ENCODE measurements around the gene CHKA. TPM values are rescaled to one million over a fixed set of nuclear protein-coding genes. Genes with fewer than 3 reads are reported as not detected.

CHKA gene
- total RNA-seq: 10 to 100 TPM; 13.3 to 41.6 (median 31.8) TPM

DNA sequence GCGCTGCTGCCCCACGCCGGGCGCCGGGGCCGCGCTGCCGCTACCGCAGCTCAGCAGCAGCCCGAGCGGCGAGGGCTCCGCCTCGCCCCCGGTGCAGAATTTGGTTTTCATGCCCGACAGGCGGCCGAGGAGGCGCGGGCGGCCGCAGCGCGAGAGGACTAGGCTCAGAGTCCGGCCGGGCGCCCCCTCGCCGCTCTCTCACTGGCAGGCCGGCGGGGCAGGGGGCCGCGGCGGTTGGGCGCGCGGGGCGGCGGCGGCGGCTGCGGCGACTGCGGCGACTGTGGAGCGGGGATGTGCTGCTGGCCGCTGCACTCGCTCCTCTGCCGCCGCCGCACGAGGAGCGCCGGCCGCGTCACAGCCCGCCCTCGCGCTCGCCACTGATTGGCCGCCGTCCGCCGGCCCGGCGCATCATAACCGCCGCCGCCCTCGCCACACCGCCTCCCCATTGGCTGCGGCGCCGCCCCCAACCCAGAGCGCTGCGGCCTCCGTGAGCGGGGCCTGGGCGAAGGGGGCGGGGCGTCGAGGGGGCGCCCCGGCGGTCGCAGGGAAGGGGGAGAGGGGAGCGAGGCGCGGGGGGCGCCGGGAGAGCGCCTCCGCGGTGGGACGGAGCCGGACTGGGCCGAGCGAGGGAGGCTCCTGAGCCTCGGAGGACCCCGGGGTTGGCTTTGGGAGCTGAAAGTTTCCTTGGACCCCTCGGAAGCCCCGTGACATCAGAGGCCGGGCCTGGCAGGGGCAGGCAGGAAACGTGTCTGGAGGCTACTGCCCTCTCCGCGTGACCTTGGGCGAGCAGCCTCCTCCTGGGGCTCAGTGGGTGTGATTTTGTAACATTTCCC, at the start of gene CHKA:
TSS of gene CHKA (minus strand) at position 322 of the 833 bp plus-strand sequence. CDS start at position 111, 211 bp downstream.
- Histone ChIP-seq H3K27ac (peak within 1 kb of the TSS; percentile 85 to 97), H3K4me3 (peak within 1 kb of the TSS; percentile 61 to 92 (median 75)), H3K4me1 (replicated peaks in 1 of 2) (peaks cover 8 to 21% of the 10 kb centered on the region in 2 donors)
- in situ Hi-C loops (cut with MboI; ENCODE audit: low pct_unique_long_range_greater_than_20kb in 2 of 9, low sequenced_read_pairs in 9 of 9, unreplicated experiment in 9 of 9): no loop called here
- ATAC-seq (replicated peaks in 6 of 8): peak; percentile 90 to 94 (median 93)
- WGBS, 10 experiments: no CpG with 5 or more reads among the region's 107 CpGs

DNA sequence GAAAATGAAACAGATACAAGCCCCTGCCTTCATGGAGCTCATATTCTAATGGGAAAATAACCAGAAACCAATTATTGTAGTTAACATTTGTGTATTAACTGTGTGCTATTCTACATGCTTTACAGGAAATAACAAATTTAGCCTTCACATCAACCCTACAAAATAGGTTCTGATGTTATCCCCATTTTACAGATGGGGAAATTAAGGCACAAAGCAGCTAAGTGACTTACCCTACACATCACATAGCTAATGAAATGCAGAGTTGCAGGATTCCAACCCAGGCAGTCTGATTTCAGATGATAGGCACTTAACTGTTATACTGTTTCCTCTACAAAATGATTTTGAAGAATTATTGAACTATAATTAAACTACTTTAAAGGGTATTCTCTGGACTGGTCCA, 48.3 kb upstream of the CHKA start:
- in situ Hi-C loops (cut with MboI; ENCODE audit: low pct_unique_long_range_greater_than_20kb in 2 of 9, low sequenced_read_pairs in 9 of 9, unreplicated experiment in 9 of 9): no loop called here
- Histone ChIP-seq H3K4me1 (replicated peaks in 1 of 2) (no peaks in the 10 kb centered on the region), H3K4me3 (no peak overlapping the region), H3K27ac (no peak overlapping the region)
- ATAC-seq (replicated peaks in 6 of 8): no peak

DNA sequence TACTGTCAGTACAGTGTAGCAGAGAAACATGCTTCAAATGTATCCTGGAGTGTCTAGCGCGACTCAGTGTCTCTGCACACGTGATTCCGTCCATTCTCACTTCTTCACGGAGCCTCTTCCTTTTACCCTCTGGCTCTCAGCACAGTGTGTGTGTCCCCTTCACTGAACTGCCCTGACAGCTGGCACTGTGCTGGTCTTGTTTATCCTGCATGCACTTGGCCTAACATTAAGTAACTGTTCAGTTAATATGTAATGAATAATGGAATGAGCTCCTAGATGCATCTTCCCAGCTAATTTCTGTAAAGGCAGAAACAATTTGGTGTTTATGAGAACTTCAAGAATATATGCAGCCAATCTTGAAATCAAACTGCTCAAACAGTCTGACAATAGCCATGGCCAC, 47.5 kb upstream of the CHKA start:
- in situ Hi-C loops (cut with MboI; ENCODE audit: low pct_unique_long_range_greater_than_20kb in 2 of 9, low sequenced_read_pairs in 9 of 9, unreplicated experiment in 9 of 9): no loop called here
- Histone ChIP-seq H3K27ac (no peak overlapping the region), H3K4me1 (replicated peaks in 1 of 2) (no peaks in the 10 kb centered on the region), H3K4me3 (no peak overlapping the region)
- 80 to 100% (median 94%) methylated on average over 1 to 5 of the region's 5 CpGs; no CpG with 5 or more reads in 4 of the 10 experiments for WGBS, 10 experiments
- no peak for ATAC-seq (replicated peaks in 6 of 8)

DNA sequence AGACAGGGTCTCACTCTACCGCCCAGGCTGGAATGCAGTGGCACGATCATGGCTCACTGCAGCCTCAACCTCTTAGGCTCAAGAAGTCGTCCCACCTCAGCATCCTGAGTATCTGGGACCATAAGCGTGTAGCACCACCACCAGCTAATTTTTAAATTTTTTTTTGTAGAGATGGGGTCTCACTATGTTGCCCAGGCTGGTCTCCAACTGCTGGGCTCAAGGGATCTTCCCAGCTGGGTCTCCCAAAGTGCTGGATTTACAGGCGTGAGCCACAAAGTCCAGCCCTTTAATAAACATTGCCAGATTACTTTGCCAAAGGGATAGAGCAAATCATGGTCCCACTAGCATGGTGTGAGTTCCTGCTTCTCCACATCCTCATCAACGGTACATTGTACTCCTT, 46.3 kb upstream of the CHKA start:
- no peak for ATAC-seq (replicated peaks in 6 of 8)
- WGBS, 10 experiments: 80 to 100% (median 100%) methylated on average over 1 to 5 of the region's 6 CpGs; no CpG with 5 or more reads in 3 of the 10 experiments
- in situ Hi-C loops (cut with MboI; ENCODE audit: low pct_unique_long_range_greater_than_20kb in 2 of 9, low sequenced_read_pairs in 9 of 9, unreplicated experiment in 9 of 9): no loop called here
- Histone ChIP-seq H3K27ac (no peak overlapping the region), H3K4me1 (replicated peaks in 1 of 2) (no peaks in the 10 kb centered on the region), H3K4me3 (no peak overlapping the region)

DNA sequence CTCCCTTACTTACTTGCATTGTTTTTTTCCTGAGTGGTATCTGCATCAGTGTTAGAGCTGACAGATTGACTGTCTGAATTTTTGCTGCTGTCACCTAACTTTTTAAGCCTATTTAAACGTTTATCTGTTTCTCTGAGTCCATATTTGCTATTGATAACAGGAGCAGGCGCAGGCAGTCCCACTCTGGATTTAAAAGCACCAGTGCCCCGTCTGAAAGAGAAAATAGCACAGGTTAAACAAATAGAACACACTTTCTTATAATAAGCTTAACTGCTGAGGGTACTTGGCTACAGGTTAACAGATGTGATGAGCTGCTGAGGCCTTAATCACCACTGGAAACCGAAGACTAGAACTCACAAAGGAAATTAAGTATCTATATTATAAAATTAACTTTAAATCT, 45.8 kb upstream of the CHKA start:
- WGBS, 10 experiments: 48 to 100% (median 84%) methylated on average over 1 to 4 of the region's 4 CpGs; no CpG with 5 or more reads in 3 of the 10 experiments
- ATAC-seq (replicated peaks in 6 of 8): no peak
- Histone ChIP-seq H3K4me3 (no peak overlapping the region), H3K27ac (no peak overlapping the region), H3K4me1 (replicated peaks in 1 of 2) (no peaks in the 10 kb centered on the region)
- in situ Hi-C loops (cut with MboI; ENCODE audit: low pct_unique_long_range_greater_than_20kb in 2 of 9, low sequenced_read_pairs in 9 of 9, unreplicated experiment in 9 of 9): no loop called here

DNA sequence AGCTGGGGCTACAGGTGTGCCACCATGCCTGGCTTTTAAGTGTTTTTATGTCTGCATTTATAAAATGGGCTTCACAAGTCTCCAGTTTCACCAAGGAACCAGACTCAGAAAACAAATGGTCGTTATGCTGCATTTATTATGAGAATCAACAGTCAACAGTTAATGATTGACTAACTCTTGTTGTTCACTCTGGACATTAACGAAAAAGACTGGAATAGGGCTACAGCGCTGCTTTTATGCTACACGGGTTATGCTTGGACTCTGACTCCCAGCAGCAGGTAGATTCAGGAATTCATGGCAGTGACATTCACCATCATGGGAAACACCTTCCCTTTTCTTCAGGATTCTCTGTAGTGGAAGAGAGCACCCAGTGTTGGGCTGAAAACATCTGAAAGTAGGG, 44.4 kb upstream of the CHKA start:
- no peak overlapping the region for H3K4me3 ChIP-seq
- no peak for ATAC-seq (replicated peaks in 6 of 8)
- peaks cover 0 to under 1% of the 10 kb centered on the region in 2 donors for H3K4me1 ChIP-seq (replicated peaks in 1 of 2)
- no peak overlapping the region for H3K27ac ChIP-seq
- in situ Hi-C loops (cut with MboI; ENCODE audit: low pct_unique_long_range_greater_than_20kb in 2 of 9, low sequenced_read_pairs in 9 of 9, unreplicated experiment in 9 of 9): no loop called here
- 33 to 97% (median 83%) methylated on average over 1 to 4 of the region's 4 CpGs; no CpG with 5 or more reads in 1 of the 10 experiments for WGBS, 10 experiments

DNA sequence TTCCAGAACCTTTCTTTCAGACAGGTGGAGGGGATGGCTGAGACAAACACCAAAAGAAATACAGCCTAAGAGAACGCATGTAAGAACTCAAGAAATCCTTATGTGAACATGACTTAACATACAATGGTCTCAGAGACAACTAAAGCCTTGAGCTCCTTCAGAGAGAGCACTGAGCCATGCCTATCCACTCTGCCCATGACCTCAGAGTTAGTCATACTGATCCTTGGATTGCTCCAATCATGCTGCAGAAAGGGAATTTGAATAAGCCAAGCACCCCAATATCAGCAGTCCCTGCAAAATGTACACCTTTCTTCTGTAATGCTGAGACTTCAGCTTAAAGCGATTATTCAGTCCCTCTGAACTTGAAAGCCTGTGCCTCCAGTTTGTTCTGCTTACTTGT, 43.2 kb upstream of the CHKA start:
- 67 to 100% (median 100%) methylated on average over 1 to 2 of the region's 2 CpGs; no CpG with 5 or more reads in 3 of the 10 experiments for WGBS, 10 experiments
- peaks cover 2 to 5% of the 10 kb centered on the region in 2 donors for H3K4me1 ChIP-seq (replicated peaks in 1 of 2)
- ATAC-seq (replicated peaks in 6 of 8): peak in 2 of 8 experiments; percentile 77 to 79
- no peak overlapping the region for H3K27ac ChIP-seq
- in situ Hi-C loops (cut with MboI; ENCODE audit: low pct_unique_long_range_greater_than_20kb in 2 of 9, low sequenced_read_pairs in 9 of 9, unreplicated experiment in 9 of 9): no loop called here
- H3K4me3 ChIP-seq: no peak overlapping the region

DNA sequence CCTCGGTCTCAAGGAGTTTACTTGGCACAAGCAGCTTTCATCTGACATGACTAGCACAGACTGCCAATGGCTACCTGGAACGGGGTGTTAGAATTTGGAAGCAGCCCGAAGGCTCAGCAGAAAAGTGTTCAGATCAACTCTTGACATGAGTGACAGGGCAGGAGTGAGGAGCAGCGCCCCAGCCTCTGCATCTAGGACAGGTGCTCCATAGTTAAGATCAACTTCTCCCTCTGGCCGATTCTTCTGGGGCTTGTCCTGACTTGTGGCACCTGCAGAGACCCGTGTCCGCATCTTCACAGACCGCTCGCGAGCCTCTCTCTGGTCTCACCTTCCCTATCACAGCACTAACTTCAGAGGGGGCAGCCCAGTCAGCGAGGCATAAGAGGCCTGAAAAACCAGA, 42.5 kb upstream of the CHKA start:
- 73 to 100% (median 91%) methylated on average over 1 to 10 of the region's 11 CpGs; no CpG with 5 or more reads in 4 of the 10 experiments for WGBS, 10 experiments
- in situ Hi-C loops (cut with MboI; ENCODE audit: low pct_unique_long_range_greater_than_20kb in 2 of 9, low sequenced_read_pairs in 9 of 9, unreplicated experiment in 9 of 9): no loop called here
- Histone ChIP-seq H3K4me1 (replicated peaks in 1 of 2) (peaks cover 2 to 5% of the 10 kb centered on the region in 2 donors), H3K27ac (no peak overlapping the region), H3K4me3 (no peak overlapping the region)
- no peak for ATAC-seq (replicated peaks in 6 of 8)

DNA sequence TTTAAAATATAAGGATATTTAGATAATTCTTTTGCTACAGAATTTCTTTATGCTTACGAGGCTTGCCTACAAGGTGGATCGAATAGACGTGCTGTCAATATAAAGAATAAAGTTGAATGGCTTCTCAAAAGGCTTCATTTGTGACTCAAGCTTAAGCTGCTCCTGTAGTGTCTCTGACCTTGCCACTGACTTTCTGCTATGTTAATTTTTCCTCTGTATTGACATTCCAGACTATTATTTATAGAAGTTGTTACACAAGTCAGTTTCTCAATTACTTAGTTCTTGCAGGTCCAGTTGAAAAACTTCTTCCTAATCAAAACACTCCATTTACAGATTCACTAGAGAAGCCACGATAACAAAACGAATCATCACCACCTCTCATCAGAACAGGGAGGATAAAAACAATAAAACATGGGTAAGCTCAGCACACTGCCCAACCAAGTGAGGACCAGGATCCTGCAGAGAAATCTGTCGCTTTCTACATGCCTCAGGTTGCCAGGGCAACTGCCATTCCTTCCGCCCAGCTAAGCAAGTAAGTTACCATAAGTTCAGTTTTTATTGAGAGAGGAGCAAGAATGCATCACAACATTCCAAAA, 39.0 kb upstream of the CHKA start:
- in situ Hi-C loops (cut with MboI; ENCODE audit: low pct_unique_long_range_greater_than_20kb in 2 of 9, low sequenced_read_pairs in 9 of 9, unreplicated experiment in 9 of 9): no loop called here
- WGBS, 10 experiments: 27 to 100% (median 65%) methylated on average over 1 to 7 of the region's 7 CpGs
- peak in 6 of 8 experiments; percentile 23 to 79 (median 62) for ATAC-seq (replicated peaks in 6 of 8)
- H3K27ac ChIP-seq: no peak overlapping the region
- peaks cover 2 to 5% of the 10 kb centered on the region in 2 donors for H3K4me1 ChIP-seq (replicated peaks in 1 of 2)
- H3K4me3 ChIP-seq: no peak overlapping the region

DNA sequence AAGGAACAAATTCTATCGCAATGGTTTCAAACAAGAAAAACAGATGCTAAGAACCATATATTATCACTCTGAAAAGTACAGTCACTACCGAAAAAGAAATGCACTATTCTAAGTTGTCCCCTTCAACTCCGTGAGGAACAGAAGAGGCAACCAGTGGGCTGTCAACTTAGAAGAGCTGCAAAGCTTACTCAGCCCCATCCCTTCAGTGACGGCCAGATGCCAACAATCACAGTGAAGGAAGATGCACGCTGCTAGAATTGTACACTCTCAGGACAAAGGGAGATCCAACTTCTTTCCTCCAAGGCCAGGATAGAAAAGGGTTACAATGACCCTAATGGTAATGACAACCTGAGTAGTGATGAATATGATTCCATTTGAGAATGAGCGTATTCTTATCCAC, 38.5 kb upstream of the CHKA start:
- no peak for ATAC-seq (replicated peaks in 6 of 8)
- WGBS, 10 experiments: 50 to 100% (median 80%) methylated on average over 1 to 6 of the region's 6 CpGs; no CpG with 5 or more reads in 1 of the 10 experiments
- no peak overlapping the region for H3K4me3 ChIP-seq
- peaks cover 2 to 5% of the 10 kb centered on the region in 2 donors for H3K4me1 ChIP-seq (replicated peaks in 1 of 2)
- in situ Hi-C loops (cut with MboI; ENCODE audit: low pct_unique_long_range_greater_than_20kb in 2 of 9, low sequenced_read_pairs in 9 of 9, unreplicated experiment in 9 of 9): no loop called here
- H3K27ac ChIP-seq: no peak overlapping the region

DNA sequence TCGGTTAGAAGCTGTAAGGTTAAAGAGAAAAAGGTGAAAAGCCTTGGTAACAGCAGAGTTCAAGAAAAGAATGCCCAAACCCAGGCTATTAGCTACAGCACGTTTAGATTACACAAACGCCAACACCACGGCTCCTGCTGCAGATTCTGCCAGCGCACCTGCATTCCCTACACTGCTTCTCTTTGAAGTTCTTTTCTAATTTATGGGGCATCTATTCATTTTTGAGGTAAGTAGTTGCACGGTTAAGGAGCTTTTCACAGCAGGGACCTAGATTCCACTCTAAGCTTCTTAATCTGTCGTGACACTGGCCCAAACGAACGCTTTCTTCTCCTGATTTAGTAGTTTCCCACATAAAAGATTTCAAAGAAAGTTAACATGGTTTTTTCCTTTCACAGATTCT, 38.0 kb upstream of the CHKA start:
- H3K27ac ChIP-seq: no peak overlapping the region
- no peak overlapping the region for H3K4me3 ChIP-seq
- no peak for ATAC-seq (replicated peaks in 6 of 8)
- peaks cover 2 to 5% of the 10 kb centered on the region in 2 donors for H3K4me1 ChIP-seq (replicated peaks in 1 of 2)
- in situ Hi-C loops (cut with MboI; ENCODE audit: low pct_unique_long_range_greater_than_20kb in 2 of 9, low sequenced_read_pairs in 9 of 9, unreplicated experiment in 9 of 9): no loop called here
- WGBS, 10 experiments: 70 to 100% (median 88%) methylated on average over 1 to 9 of the region's 9 CpGs

DNA sequence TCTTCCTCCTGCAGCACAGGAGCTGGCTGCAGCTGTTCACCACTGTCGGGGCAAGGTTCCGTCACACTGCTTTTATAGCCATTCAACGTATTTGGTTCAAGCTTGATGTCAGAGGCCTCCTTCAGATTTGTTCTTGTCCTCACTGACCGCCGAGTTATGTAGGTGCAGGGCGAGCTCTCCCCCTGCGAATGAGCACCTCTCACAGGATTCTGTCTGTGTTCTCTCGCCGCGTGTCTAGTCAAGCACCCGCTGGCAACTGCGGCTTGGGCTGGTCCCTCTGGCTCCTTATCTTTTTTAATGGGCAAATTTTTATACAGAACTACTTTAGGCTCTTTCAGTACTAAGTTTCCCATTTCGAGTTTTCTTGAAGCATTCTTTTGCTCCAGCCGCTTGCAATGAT, 37.4 kb upstream of the CHKA start:
- H3K4me3 ChIP-seq: no peak overlapping the region
- H3K4me1 ChIP-seq (replicated peaks in 1 of 2): peaks cover 2 to 5% of the 10 kb centered on the region in 2 donors
- WGBS, 10 experiments: 86 to 100% (median 93%) methylated on average over 1 to 10 of the region's 14 CpGs; no CpG with 5 or more reads in 1 of the 10 experiments
- no peak for ATAC-seq (replicated peaks in 6 of 8)
- in situ Hi-C loops (cut with MboI; ENCODE audit: low pct_unique_long_range_greater_than_20kb in 2 of 9, low sequenced_read_pairs in 9 of 9, unreplicated experiment in 9 of 9): no loop called here
- no peak overlapping the region for H3K27ac ChIP-seq

DNA sequence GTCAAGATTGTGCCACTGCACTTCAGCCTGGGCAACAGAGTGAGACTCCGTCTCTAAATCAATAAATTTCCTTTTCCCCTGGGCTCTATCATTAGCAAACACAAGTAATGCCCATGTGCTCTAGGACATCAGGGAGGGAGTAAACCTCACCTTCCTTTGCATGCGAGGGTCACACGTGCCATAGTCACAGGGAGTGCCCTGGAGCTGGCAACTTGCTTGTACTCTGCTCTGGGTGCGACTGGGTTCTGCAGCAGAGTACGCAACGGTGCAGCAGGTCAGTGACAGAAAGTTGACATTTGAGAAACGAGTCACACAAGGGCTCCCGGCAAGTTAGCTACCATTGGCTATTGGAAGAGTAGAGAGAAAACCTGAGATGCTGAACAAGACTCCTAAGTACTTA, 32.6 kb upstream of the CHKA start:
- ATAC-seq (replicated peaks in 6 of 8): no peak
- in situ Hi-C loops (cut with MboI; ENCODE audit: low pct_unique_long_range_greater_than_20kb in 2 of 9, low sequenced_read_pairs in 9 of 9, unreplicated experiment in 9 of 9): no loop called here
- 76 to 100% (median 98%) methylated on average over 1 to 7 of the region's 8 CpGs; no CpG with 5 or more reads in 4 of the 10 experiments for WGBS, 10 experiments
- no peak overlapping the region for H3K27ac ChIP-seq
- no peaks in the 10 kb centered on the region for H3K4me1 ChIP-seq (replicated peaks in 1 of 2)
- no peak overlapping the region for H3K4me3 ChIP-seq

Data from motor neuron (in vitro differentiated cells).